Parathyroid adenoma (tissue), 2 donors: Measurements from ENCODE around the gene FDXR.
"Not testable (repeated sequence)": the region's sequence is repeated elsewhere in the genome, so short reads cannot be mapped to it uniquely, and the experiment has no call there.

ENCODE experiments used
- H2AFZ ChIP-seq: fragments of 300-600 bp; sonication (generic); one replicate; pipeline ENCODE4 v1.7.0; 2017; ENCODE audit warnings: antibody characterized with exemption, mild to moderate bottlenecking
- H3K27ac ChIP-seq: fragments of 300-600 bp; sonication (generic); one replicate; pipeline ENCODE4 v1.7.0; 2017
- H3K27me3 ChIP-seq: fragments of 300-600 bp; sonication (generic); one replicate; pipeline ENCODE4 v1.7.0; 2017; ENCODE audit warnings: low read length; ENCODE audit not compliant: control insufficient read depth, insufficient read depth
- H3K36me3 ChIP-seq: fragments of 300-600 bp; sonication (generic); one replicate; pipeline ENCODE4 v1.7.0; 2017; ENCODE audit warnings: low read length; ENCODE audit not compliant: control insufficient read depth, insufficient read depth
- H3K4me1 ChIP-seq: fragments of 300-600 bp; sonication (generic); one replicate; pipeline ENCODE4 v1.7.0; 2017; ENCODE audit warnings: control low read depth
- H3K4me2 ChIP-seq: fragments of 300-600 bp; sonication (generic); one replicate; pipeline ENCODE4 v1.7.0; 2017; ENCODE audit warnings: low read length
- H3K4me3 ChIP-seq: fragments of 300-600 bp; sonication (generic); one replicate; pipeline ENCODE4 v1.7.0; 2017; ENCODE audit warnings: low read depth, low read length
- H3K79me2 ChIP-seq: fragments of 300-600 bp; sonication (generic); one replicate; pipeline ENCODE4 v1.7.0; 2017; ENCODE audit warnings: control low read depth
- H3K9ac ChIP-seq: fragments of 300-600 bp; sonication (generic); one replicate; pipeline ENCODE4 v1.7.0; 2017; ENCODE audit warnings: mild to moderate bottlenecking
- H3K9me3 ChIP-seq: fragments of 300-600 bp; sonication (generic); one replicate; pipeline ENCODE4 v1.7.0; 2017; ENCODE audit warnings: low read length; ENCODE audit not compliant: control insufficient read depth
- TF ChIP-seq, protein P1 (sequence below): fragments of 300-600 bp; sonication (generic); IDR thresholded peaks from one replicate; pipeline ENCODE4 v1.7.0; 2017; ENCODE audit warnings: antibody characterized with exemption, mild to moderate bottlenecking
- donor health status: primary hyperparathyroidism.

Gene FDXR

DNA sequence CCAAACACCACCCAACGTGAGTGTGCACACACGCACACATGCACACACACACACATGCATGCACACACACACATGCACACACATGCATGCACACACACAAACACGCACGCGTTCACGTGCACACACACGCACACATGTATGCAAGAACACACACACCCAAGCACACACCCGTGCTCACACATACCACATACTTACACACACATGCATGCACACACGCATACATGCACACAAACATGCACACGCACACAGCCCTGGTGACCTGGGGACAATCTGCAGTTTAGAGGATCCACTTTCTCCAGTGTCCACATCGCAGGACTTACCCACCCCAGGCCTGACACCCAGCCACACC, 44.0 kb upstream of the FDXR start:
- no peaks in the 10 kb centered on the region for H3K4me1 ChIP-seq
- no peaks in the 10 kb centered on the region for H3K36me3 ChIP-seq
- TF ChIP-seq, protein P1, sequence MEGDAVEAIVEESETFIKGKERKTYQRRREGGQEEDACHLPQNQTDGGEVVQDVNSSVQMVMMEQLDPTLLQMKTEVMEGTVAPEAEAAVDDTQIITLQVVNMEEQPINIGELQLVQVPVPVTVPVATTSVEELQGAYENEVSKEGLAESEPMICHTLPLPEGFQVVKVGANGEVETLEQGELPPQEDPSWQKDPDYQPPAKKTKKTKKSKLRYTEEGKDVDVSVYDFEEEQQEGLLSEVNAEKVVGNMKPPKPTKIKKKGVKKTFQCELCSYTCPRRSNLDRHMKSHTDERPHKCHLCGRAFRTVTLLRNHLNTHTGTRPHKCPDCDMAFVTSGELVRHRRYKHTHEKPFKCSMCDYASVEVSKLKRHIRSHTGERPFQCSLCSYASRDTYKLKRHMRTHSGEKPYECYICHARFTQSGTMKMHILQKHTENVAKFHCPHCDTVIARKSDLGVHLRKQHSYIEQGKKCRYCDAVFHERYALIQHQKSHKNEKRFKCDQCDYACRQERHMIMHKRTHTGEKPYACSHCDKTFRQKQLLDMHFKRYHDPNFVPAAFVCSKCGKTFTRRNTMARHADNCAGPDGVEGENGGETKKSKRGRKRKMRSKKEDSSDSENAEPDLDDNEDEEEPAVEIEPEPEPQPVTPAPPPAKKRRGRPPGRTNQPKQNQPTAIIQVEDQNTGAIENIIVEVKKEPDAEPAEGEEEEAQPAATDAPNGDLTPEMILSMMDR: no peak
- H3K79me2 ChIP-seq: no peaks in the 10 kb centered on the region
- H2AFZ ChIP-seq: no peak overlapping the region
- no peaks in the 10 kb centered on the region for H3K27me3 ChIP-seq
- H3K9me3 ChIP-seq: no peaks in the 10 kb centered on the region
- H3K4me3 ChIP-seq: no peak overlapping the region
- H3K4me2 ChIP-seq: no peak overlapping the region
- H3K9ac ChIP-seq: no peak overlapping the region
- no peak overlapping the region for H3K27ac ChIP-seq

DNA sequence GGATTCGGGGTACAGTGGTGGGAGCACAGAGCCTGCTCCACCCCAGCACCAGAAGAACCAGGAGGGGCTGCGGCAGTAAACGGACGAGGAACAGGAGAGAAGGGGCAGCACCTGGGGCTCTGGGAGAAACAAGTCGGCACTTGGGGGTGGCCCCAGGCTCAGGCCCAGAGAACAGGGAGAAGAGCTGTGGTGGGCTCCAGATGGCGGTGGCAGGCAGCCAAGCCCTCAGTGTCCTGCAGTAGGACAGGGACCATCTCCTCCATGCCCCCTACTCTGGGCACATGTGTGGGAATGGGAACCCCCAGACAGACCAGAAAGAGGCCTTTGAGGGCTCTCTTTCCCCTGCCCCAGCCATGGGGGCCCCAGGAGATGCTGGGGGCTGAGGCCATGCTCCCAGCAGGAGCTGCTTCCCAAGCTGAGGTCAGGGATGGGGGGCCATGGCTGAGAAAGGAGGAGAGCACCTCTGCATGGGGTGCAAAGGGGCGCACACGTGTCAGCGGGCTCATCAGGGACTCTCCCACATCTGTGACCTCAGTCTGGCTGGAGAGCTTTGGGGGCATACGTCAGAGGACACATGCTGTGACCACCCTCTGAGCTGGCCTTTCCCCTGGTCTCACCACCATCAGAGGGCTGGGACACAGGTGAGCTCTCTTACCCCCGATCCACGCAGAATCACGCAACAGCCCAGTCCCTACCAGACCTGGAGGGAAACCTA, 43.5 kb upstream of the FDXR start:
- H3K36me3 ChIP-seq: no peaks in the 10 kb centered on the region

DNA sequence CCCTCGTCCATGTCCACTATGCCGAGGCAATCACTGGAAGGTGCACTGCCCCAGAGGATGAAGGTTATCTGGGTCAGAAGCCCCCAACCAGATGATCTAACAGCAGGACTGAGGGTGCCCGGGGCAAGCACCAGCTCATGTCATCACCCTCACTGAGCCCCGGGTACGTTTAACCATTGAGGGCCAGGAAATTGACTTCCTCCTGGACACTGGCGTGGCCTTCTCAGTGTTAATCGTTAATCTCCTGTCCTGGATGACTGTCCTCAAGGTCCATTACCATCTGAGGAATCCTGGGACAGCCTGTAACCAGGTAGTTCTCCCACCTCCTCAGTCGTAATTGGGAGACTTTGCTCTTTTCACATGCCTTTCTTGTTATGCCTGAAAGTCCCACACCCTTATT, 38.6 kb upstream of the FDXR start:
- not testable (repeated sequence) for H3K36me3 ChIP-seq, H3K4me2 ChIP-seq, H3K9me3 ChIP-seq, H3K79me2 ChIP-seq, H3K4me3 ChIP-seq, H3K27me3 ChIP-seq, H3K9ac ChIP-seq, H3K4me1 ChIP-seq, H3K27ac ChIP-seq, H2AFZ ChIP-seq

More for the DNA sequence above, 43.5 kb upstream of the FDXR start:
- no peak overlapping the region for H3K9ac ChIP-seq
- H3K9me3 ChIP-seq: no peaks in the 10 kb centered on the region
- no peak overlapping the region for H3K4me3 ChIP-seq
- no peaks in the 10 kb centered on the region for H3K27me3 ChIP-seq
- H3K27ac ChIP-seq: no peak overlapping the region
- no peaks in the 10 kb centered on the region for H3K79me2 ChIP-seq
- TF ChIP-seq, protein P1: no peak
- H3K4me2 ChIP-seq: no peak overlapping the region
- no peak overlapping the region for H2AFZ ChIP-seq
- H3K4me1 ChIP-seq: no peaks in the 10 kb centered on the region

DNA sequence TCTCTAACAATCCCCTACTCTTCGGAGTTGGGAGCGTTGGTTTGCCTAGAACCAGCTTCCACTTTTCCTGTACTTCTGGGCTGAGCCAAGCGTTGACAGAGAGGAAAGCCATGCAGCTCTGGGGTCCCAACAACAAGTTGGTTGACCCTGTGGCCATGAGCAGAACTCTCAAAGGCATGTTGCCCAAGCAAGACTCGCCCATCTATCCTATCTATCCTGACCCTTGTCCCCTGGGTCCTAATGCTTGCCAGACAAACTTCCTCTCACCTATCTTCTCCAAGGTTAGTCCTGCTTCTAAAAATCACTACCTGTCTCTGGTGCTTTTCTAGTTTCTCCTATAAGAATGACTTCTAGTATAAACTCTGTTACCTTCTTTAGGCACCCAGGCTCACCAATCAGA, 36.3 kb upstream of the FDXR start:
- H3K4me2 ChIP-seq, H3K4me3 ChIP-seq, H3K79me2 ChIP-seq, H3K36me3 ChIP-seq, H3K9me3 ChIP-seq, H3K27ac ChIP-seq, H2AFZ ChIP-seq, H3K9ac ChIP-seq, H3K27me3 ChIP-seq, H3K4me1 ChIP-seq: not testable (repeated sequence)

DNA sequence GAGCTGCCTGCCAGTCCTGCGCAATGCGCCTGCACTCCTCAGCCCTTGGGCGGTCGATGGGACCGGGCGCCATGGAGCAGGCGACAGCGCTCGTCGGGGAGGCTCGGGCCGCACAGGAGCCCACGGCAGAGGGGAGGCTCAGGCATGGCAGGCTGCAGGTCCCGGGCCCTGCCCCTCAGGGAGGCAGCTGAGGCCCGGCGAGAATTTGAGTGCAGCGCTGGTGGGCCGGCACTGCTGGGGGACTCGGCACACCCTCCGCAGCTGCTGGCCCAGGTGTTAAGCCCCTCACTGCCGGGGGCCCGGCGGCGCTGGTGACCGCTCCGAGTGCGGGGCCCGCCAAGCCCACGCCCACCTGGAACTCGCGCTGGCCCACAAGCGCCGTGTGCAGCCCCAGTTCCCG, 34.2 kb upstream of the FDXR start:
- TF ChIP-seq, protein P1: no peak
- no peak overlapping the region for H3K27ac ChIP-seq

DNA sequence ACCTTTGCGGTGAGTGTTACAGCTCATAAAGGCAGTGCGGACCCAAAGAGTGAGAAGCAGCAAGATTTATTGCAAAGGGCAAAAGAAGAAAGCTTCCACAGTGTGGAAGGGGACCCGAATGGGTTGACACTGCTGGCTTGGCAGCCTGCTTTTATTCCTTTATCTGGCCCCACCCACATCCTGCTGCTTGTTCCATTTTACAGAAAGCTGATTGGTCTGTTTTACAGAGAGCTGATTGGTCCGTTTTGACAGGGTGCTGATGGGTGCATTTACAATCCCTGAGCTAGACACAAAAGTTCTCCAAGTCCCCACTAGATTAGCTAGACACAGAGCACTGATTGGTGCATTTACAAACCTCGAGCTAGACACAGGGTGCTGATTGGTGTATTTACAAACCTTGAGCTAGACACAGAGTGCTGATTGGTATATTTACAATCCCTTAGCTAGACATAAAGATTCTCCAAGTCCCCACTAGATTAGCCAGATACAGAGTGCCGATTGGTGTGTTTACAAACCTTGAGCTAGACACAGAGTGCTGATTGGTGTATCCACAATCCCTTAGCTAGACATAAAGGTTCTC, 33.5 kb upstream of the FDXR start:
- not testable (repeated sequence) for H3K4me3 ChIP-seq, H3K27me3 ChIP-seq, H3K79me2 ChIP-seq, H3K9me3 ChIP-seq, H3K9ac ChIP-seq, H3K27ac ChIP-seq, H3K4me1 ChIP-seq, H3K36me3 ChIP-seq, H2AFZ ChIP-seq, H3K4me2 ChIP-seq

More for the DNA sequence above, 34.2 kb upstream of the FDXR start:
- Histone ChIP-seq H3K9me3 (no peaks in the 10 kb centered on the region), H3K79me2 (no peaks in the 10 kb centered on the region), H3K4me2 (no peak overlapping the region), H3K9ac (no peak overlapping the region), H3K4me3 (no peak overlapping the region), H2AFZ (no peak overlapping the region), H3K36me3 (no peaks in the 10 kb centered on the region), H3K4me1 (no peaks in the 10 kb centered on the region), H3K27me3 (no peaks in the 10 kb centered on the region)
